ENCODE measurements around the gene OPA1.

Gene OPA1

GRCh38 chr3:193592841-193593667, at the start of gene OPA1:
OPA1 (plus strand) TSS chr3:193593208; CDS start chr3:193593378, 170 bp downstream.
- DNase-seq (ENCODE audit: low read depth in 2 of 2): peak; percentile 87 to 88

GRCh38 chr3:193544289-193544688, 48.7 kb upstream of the OPA1 start:
- no peak for DNase-seq (ENCODE audit: low read depth in 2 of 2)

- no peak for DNase-seq (ENCODE audit: low read depth in 2 of 2)
These were observed 47.7 kb upstream of the OPA1 start for GRCh38 chr3:193545304-193545703.

- DNase-seq (ENCODE audit: low read depth in 2 of 2): no peak
These were observed 46.9 kb upstream of the OPA1 start for GRCh38 chr3:193546129-193546528.

GRCh38 chr3:193548406-193548805, 44.6 kb upstream of the OPA1 start:
- DNase-seq (ENCODE audit: low read depth in 2 of 2): no peak

- no peak for DNase-seq (ENCODE audit: low read depth in 2 of 2)
These were observed 40.1 kb upstream of the OPA1 start for GRCh38 chr3:193552923-193553322.

GRCh38 chr3:193553586-193553985, 39.4 kb upstream of the OPA1 start:
- no peak for DNase-seq (ENCODE audit: low read depth in 2 of 2)

- no peak for DNase-seq (ENCODE audit: low read depth in 2 of 2)
These were observed 38.2 kb upstream of the OPA1 start, which contains the start of gene ATP13A4 for GRCh38 chr3:193554811-193555210. ATP13A4 (minus strand) TSS chr3:193554895; CDS start chr3:193554799, 96 bp downstream.

GRCh38 chr3:193556841-193557240, 36.2 kb upstream of the OPA1 start:
- DNase-seq (ENCODE audit: low read depth in 2 of 2): no peak

GRCh38 chr3:193559100-193559499, 33.9 kb upstream of the OPA1 start:
- no peak for DNase-seq (ENCODE audit: low read depth in 2 of 2)

GRCh38 chr3:193560091-193560490, 32.9 kb upstream of the OPA1 start:
- no peak for DNase-seq (ENCODE audit: low read depth in 2 of 2)

- no peak for DNase-seq (ENCODE audit: low read depth in 2 of 2)
These were observed 32.1 kb upstream of the OPA1 start for GRCh38 chr3:193560870-193561269.

GRCh38 chr3:193563426-193563825, 29.6 kb upstream of the OPA1 start:
- no peak for DNase-seq (ENCODE audit: low read depth in 2 of 2)

GRCh38 chr3:193564012-193564411, 29.0 kb upstream of the OPA1 start:
- DNase-seq (ENCODE audit: low read depth in 2 of 2): no peak

GRCh38 chr3:193569119-193569518, 23.9 kb upstream of the OPA1 start:
- no peak for DNase-seq (ENCODE audit: low read depth in 2 of 2)

GRCh38 chr3:193572426-193572908, 20.5 kb upstream of the OPA1 start:
- DNase-seq (ENCODE audit: low read depth in 2 of 2): peak; percentile 12 to 29

GRCh38 chr3:193573403-193574191, 19.4 kb upstream of the OPA1 start:
- no peak for DNase-seq (ENCODE audit: low read depth in 2 of 2)

- DNase-seq (ENCODE audit: low read depth in 2 of 2): no peak
These were observed 18.4 kb upstream of the OPA1 start for GRCh38 chr3:193574488-193575070.

GRCh38 chr3:193585530-193585929, 7.5 kb upstream of the OPA1 start:
- no peak for DNase-seq (ENCODE audit: low read depth in 2 of 2)

- no peak for DNase-seq (ENCODE audit: low read depth in 2 of 2)
These were observed 6.5 kb upstream of the OPA1 start for GRCh38 chr3:193586526-193586925.

- no peak for DNase-seq (ENCODE audit: low read depth in 2 of 2)
These were observed 3.9 kb upstream of the OPA1 start for GRCh38 chr3:193589129-193589528.

GRCh38 chr3:193589616-193590015, 3.4 kb upstream of the OPA1 start:
- no peak for DNase-seq (ENCODE audit: low read depth in 2 of 2)
